Activated CD8-positive, alpha-beta memory T cell treated with anti-CD3 and anti-CD28 coated beads, Interleukin-2, amount 50 U/mL, for 4 hours (primary cell): ENCODE measurements around the gene A2M.
"Not testable (repeated sequence)": the region's sequence is repeated elsewhere in the genome, so short reads cannot be mapped to it uniquely, and the experiment has no call there.

Experiments used
- DNase-seq: peaks from one replicate; pipeline ENCODE4 v3.0.0-alpha.2; 2020

A2M gene

DNA sequence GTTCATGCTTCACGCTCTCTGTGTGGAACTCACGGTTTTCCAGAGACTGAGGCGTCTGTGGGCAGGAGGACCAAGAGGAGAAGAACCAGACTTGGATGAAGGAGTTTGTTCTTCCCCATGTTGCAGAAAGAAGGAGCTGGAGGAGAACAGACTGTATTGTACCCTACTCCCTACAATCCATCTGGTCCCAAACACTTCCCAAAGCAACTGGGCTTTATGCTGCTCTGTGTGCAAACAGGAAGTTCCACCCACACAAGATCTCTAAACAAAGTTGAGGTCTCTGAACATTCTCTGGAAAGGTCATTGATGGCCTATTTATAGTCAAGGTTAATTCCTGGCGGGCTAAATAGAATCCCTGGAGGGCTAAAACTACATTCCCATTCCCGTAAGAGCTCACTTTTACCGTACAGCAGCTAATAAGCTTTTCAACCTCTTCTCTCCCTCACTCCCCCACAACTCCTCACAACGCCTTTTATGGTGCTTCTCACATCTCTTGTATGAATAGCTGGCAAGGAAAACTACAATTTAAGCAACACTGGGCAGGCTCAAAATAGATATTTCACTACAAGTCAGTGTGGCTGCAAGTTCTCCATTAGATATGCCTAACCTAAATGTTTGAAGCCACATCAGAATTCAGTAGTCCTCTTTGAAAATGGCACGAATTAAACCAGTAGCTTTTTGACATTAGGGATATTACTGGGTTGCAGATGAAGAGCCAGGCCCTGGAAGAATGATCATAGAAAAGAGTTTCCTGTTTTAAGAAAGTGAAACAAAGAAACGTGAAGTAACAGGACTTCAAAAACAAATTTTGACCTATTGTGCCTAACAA, at the start of gene A2M:
TSS of gene A2M (minus strand) at position 189 of the 829 bp plus-strand sequence. CDS start at position 119, 70 bp downstream.
- no peak for DNase-seq

DNA sequence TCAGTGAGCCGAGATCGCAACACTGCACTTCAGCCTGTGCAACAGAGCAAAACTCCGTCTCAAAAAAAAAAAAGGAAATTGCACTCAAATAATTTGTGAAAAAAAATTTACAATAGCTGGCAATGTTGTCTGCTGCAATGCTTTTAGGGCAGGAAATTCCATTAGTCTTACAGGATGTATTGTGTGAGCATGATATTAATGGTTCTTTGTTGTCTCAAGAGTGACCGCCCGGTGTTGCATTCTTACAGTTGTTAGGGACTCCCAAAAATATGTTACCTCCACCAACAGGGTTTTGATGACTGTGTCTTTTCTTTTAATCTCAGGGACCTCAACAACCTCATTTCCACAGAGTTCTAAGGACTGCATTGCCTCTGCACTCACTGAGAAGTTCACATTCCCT, 47.7 kb upstream of the A2M start:
- no peak for DNase-seq

DNA sequence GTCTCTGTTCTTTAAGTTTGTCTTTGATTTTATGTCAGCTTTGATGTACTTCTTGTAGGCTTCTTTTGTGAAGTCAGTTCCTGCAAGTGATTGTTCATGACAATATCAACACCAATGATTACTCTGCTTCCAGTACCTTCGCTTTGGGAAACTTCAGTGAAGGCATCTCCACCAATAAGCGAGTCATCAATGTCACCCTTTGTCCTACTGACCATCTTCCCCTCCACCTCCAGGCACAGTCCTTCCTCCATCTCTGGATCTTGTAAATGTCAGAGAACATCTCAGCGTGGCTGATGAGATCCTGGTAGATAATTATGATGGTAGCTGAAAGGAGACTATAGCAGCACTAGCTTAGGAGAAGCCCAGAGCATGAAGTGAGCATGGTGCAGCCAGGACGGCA, 40.4 kb upstream of the A2M start:
- no peak for DNase-seq

DNA sequence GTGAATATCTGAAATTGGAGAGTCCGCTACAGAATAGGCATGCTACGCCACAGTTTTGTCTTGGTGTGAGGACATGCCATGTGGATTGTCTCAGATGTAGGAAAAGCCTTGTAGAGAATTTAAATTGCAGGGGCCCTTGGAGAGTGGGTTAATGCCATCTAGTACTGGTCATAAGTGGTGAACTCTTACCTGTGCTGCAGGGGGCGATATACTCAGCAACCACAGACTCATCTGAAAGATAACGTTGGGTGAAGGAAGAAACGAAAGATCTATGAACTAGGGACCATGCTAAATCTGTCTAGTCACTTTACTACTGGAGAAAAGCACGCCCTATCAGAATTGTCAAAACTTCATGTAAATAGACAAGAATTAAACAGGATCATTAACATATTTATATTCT, 33.7 kb upstream of the A2M start:
- no peak for DNase-seq

DNA sequence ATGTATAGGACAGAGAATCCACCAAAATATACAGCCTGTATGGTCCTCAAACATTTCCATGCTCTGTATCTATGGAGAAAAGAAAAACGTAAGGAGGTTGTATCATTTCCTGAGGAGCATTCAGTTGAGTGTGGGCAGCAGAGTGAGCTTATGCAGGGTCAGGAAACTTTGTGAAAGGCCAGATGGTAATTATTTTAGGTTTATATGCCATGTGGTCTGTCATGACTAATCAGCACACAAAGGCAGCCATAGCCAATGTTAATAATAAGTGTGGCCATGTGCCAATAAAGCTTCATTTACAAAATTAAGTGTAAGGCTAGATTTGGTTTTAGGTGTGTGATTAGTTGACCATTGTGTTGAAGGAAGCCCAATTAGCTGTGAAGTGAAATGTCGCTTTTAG, 33.2 kb upstream of the A2M start:
- no peak for DNase-seq

DNA sequence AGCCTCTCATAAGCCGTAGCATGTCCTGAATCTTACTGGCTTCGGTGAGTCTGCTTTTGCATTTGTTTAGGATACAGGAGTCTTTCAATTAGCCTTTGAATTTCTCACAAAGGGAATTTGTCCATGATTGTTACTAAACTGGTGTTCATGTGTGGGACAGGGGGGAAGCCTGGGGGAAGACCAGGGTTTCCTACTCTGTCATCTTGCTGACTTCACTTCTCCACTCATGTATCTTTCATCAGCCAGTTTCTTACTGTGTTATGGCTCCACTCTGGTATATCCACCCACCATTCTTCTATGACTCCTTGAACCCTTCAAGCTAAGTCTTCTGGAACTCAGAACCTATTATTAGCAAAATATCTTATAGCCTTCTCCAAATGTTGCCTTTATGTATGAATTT, 31.7 kb upstream of the A2M start:
- no peak for DNase-seq

DNA sequence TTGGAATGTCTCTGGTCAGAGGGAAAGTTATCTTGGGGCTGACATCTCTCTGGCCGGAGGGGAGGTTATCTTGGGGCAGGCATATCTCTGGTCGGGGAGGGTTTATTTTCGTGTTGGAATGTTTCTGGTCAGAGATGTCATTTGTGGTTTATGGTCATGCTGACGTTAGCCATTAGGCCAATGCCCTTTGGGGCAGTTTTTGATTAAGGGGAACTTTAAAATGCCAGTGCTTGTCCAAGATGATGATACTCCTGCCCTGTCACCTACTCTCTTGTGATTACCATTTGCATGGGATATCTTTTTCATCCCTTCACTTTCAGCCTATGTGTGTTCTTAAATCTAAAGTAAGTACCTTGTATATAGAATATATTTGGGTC, 29.0 kb upstream of the A2M start:
- DNase-seq: no peak

DNA sequence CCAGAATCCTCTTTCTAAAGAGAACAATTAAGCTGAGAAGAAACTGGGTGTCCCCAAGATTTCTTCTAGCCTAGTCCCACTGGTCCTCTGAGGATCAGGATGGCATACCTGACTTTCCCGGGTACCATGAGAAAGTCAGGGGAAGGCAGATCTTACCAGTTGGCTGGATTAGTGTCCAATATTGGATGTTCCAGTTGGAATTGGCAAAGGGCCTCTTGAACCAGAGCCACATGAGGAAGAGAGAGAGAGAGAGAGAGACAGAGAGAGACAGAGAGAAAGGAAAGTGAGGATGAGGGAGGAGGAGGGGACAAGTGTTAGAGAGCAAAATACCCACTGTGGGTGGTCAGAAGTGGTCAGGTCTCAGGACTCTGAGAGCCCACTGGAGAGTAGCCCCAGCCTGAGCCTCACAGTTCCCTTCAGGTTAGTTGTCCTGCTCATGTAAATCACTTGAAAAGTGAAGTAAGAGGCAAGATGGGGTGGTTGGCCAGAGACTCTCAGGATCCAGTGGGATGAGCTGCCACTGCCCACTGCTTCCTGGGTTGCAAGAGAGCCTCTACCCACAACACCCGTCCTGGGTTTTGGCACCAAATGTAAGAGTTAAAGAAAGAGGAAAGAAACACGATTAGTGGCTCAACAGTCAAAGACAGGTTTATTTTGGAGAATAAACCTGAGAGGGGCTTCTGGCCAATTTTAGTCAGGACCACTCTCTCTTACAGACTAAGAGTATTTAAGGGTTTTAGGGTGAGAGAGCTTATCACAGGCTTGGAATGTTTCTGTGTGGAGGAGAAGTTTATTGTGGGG, 28.4 kb upstream of the A2M start:
- no peak for DNase-seq

DNA sequence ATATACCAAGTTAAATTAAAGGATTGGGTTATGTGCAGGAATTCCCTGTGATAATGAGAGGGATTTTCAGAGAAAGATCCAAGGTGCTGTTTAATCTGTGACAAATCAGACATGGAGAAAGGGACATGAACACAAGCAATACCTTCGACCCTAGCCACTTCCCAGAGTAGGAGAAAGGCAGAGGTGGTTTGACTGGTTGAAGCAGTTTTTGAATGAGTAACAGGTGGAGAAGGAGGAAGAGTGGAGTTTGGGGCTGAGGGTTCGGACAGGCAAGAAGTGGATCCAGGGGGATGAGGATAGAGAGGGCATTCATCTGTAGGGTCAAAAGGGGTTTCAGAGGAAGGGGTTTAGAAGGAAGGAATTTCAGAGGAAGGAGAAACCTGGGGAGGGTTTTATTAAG, 27.4 kb upstream of the A2M start:
- DNase-seq: no peak

DNA sequence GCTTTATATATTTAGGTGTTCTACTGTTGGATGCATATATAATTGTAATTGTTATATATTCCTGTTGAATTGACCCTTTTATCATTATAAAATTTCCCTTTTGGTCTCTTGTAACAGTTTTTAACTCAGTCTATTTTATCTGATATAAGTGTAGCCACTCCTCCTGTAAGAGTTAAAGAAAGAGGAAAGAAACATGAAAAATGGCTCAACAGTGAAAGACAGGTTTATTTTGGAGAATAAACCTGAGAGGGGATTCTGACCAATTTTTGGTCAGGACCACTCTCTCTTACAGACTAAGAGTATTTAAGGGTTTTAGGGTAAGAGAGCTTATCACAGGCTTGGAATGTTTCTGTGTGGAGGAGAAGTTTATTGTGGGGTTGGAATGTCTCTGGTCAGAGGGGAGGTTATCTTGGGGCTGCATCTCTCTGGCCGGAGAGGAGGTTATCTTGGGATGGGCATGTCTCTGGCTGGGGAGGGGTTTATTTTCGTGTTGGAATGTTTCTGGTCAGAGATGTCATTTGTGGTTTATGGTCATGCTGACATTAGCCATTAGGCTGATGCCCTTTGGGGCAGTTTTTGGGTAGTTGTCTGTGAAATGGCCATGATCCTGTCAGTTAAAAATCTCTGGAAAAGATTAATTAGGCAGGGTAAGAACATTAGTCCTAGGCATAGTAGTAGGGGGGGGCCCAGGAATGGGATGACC, 24.0 kb upstream of the A2M start:
- DNase-seq: not testable (repeated sequence)

DNA sequence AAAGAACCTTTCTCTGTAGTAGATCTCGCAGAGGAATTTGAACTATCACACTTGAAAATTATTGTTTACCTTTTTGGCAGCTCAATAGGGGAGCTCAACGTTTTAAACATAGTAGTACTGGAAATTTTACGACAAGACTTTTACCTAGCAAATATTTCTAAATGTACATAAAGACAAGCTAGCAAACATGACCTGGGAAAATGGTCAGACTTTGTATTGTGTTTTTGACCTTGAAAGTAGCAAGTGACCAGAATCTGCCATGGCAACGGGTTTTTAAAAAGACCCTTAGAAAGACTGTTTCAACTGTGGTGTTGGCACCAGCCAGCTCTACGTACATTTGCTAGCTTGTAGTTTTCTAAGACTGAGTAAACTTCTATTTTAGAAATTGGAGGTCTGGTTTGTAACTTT, 20.2 kb upstream of the A2M start:
- no peak for DNase-seq

DNA sequence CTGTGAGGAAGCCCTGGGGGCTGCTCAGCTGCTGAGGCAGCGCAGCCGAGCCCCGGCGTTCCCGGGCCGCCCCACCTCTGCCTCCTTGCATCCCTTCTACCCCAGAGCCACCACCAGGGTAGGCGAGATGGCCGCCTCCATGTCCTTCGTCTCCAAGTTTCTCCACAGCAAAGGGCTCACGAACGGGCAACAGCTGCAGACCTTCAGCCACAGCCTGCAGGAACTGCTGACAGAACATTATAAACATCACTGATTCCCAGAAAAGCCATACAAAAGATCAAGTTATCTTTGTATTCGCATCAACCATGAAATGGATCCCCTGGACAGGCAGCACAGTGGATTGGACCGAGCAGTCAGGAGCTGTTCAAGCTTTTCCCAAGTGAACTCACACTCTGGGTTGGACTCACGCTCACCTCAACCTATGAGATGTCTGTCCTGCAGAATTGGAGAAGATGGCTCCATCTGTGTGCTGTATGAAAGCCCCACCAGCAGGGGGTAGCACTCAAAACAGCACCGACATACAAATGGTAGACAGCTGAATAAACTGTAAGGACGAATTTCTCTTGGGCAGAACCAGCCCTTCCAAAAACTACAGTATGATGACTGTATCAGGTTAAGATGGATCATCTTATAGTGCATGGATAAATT, 19.4 kb upstream of the A2M start:
- DNase-seq: no peak

DNA sequence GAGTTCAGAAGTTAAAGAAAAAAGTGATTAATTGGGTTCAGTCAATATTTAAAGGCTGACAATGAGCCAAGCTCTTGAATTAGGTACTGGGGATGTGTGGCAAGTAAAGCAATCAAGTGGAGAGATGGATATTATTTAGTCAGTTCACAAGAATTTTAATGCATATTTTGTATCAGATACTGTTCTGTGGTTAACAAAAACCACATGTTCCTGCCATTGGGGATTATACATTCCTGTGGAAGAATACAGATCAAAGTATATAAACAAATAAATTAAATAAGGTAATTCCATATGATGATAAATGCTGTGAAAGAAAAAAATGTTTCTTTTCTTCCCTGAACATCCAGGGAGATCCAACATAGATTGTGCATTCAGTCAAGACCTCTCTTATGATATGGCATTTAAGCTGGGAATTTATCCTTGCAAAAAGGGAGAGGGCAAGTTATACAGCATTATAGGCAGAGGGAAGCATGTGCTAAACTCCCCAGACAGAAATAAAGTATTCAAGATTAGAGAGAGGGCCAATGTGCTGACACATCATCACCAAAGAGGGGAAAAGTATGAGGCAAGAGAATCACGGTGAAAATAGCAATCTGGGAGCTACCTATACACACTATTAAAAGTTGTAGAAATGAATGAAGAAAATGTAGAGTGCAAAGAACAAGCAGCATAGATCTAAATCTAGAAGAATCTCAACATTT, 17.6 kb upstream of the A2M start:
- no peak for DNase-seq

DNA sequence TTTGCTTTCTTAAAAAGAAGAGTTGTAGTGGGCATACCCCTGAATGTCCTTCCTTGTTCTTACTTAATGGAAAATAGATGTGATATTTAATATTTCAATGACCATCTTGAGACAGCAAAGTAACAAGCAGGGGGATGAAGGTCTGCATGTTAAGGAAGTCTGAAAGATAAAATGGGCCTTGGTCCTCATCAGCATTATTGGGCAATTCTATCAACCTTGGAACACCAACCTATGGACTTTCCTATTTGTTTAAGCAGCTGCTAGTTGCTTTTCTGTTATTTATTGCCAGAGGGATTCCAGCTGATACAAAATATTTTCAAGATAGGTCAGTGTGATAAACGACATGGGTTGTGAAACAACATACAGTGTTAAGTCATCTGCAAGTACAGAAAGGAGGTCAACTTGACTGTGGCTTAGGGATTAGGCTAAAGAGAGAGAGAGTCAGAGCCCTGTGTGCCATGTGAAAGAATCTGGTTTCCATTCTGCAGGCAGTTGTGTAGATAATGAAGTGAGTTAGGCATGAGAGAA, 16.4 kb upstream of the A2M start:
- DNase-seq: no peak

DNA sequence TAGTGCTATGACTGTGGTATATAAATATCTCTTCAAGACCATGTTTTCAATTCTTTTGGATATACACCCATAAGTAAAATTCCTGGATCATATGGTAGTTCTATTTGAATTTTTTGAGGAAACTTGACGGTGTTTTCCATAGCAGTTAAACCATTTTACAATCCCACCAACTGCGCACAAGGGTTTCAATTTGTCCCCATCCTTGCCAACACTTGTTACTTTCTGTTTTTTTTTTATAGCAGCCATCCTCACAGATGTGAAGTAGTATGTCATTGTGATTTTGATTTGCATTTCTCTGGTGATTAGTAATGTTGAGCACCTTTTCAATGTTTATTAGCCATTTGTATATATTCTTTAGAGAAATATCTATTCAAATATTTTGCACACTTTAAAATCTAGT, 14.5 kb upstream of the A2M start:
- no peak for DNase-seq

DNA sequence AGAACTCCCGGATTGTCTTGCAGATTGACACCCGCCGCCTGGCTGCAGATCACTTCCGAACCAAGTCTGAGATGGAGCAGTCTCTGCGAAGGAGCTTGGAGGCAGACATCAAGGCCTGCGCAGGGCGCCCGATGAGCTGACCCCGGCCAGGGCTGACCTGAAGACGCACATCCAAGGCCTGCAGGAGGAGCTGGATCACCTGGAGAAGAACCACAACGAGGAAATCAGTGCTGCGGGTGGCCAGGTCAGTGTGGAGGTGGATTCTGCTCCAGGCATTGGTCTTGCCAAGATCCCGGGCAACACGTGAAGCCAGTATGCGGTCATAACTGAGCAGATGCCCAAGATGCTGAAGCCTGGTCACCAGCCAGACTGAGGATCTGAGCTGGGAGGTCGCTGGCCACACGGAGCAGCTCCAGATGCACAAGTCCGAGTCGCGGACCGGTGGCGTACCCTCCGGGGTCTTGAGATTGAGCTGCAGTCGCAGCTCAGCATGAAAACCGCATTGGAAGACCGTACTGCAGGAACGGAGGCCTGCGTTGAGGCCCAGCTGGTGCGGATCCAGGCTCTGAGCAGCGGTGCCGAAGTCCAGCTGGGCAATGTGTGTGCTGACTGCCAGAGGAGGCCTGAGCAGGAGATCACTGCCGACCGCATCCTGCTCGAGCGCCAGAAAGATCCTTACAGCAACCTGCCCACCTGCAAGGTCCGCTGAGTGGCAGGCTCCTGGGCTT, 12.4 kb upstream of the A2M start:
- no peak for DNase-seq

DNA sequence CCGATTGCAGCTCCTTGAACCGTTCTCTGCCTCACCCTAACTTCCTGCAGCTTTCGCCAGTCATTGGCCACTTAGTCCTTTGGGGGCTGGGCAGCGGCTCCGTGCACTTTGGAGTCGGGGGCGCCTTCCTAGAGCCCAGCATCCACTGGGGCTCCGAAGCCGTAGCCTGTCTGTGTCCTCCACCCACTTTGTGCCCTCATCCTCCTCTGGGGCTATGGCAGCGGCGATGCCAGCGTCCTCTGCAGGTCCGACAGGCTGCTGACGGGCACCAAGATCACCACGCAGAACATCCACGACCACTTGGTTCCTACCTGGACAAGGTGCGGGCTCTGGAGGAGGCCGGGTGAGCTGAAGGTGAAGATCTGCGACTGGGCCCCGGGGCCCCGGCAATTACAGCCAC, 11.8 kb upstream of the A2M start:
- no peak for DNase-seq

DNA sequence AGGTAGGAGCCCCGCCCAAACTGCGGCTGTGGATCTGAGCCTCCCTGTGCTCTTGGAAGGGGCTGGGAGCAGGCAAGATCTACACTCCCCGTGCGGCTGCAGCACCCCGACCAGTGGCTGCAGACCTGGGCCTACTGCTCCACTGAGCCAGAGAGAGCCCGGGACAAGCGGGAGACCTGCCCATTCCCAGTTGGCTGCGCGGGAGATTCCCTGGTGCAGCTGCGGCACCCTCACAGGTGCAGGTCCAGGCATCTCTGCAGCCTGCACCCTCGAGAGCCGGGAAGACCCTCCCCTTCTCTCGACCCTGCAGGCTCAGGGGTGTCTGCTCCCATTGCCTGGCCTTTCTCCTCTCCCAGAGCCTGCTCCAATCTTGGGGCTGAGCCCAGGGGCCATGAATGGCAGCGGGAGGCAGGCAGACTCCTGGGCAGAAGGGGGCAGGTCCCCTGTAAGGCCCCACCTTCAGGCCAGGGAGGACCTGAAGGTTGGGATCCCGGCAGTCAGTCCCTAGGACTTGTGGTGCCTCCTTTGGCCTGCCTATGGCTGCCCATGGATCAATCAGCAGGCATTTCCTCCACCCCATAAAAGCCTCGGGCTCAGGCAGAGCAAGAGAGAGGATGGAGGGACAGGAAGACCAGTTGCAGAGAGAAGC, 8.8 kb upstream of the A2M start:
- no peak for DNase-seq

DNA sequence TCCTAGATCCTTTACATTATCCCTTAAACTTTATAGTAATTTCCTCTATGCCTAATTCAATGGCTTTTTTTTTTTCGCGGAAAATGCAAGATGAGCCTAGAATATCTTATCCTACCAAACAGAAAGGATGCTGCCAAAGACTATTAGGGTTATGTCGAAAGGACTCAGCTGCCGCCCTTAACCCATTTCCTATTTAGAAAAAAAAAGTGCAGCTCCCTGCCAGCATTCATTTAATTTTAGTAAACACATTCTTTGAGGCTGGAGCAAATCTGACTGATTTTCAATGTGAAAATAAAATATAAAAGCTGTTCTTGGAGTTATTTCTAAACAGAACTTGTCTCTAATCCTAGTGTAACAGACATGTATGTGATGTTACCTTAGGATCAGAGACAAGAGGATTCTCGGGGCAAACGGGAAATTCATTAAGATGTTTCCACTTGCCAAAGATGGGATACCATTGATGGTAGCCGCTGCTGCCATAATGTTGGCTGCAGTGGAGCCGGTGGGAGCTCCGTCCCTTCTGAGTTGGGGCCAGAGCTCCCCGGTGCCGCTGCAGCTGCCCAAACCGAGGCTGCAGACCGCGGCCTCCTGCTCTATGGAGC, 8.2 kb upstream of the A2M start:
- DNase-seq: no peak

DNA sequence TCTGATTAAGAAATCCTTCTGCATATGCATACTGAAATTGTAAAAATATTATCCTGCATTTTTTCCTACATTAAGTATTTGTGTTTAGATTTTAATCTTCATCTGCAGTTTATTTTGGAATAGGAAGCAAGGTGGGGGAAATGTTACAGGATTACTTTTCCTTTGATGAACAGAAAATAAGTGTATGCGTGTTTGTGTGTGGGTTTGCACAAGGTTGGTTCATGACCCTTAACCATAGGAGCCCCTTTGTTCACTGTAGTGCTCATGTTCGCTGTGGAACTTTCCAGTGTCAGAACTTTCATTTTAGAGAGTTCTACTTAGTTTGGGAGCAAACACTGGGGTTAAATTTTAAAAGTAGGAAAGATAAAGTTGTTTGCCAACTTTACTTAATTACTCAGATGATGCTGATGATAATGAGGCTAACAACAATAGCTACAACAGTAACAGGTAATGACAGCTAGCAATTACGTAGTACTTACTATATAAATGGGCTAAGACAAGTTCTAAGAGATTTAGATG, 6.4 kb upstream of the A2M start:
- DNase-seq: no peak
